HepG2 (cell line): ENCODE results near the gene HINFP. TPM values are rescaled to one million over a fixed set of nuclear protein-coding genes. Genes with fewer than 3 reads are reported as not detected.

Experiments used
- ATAC-seq: fragments of 200-7000 bp; cut with Tn5 transposase; 3 replicates; pipeline ENCODE4 v1.9.1; 2020; ENCODE audit warnings: mild to moderate bottlenecking, moderate library complexity
- BruUV-seq: library from RNA; stranded (reverse); fragments of 400-500 nt; replicated peaks from 2 replicates; lab custom pipeline; 2021; lab: Mats Ljungman, UMichigan
- CTCF ChIA-PET: fragments of 300-600 bp; formaldehyde crosslinking; extraction: SDS; loops from one replicate; lab custom pipeline; 2021; ENCODE audit warnings: low total read pairs, inconsistent platforms, low intra/inter-chr PET ratio; lab: Yijun Ruan, JAX
- POLR2A ChIA-PET: fragments of 350-600 bp; sonication (Branson Sonifier 250); formaldehyde crosslinking; loops from one replicate; lab custom pipeline; 2020; ENCODE audit warnings: antibody characterized with exemption, inconsistent platforms; lab: Yijun Ruan, JAX
- DNase-seq: peaks from one replicate; pipeline ENCODE4 v3.0.0-alpha.2; 2015; ENCODE audit warnings: low spot score
- FAIRE-seq: peaks from 3 replicates; lab custom pipeline; 2011; peaks lifted over from hg19 to GRCh38; lab: Jason Lieb, UNC
- H2AFZ ChIP-seq: one replicate; pipeline ENCODE4 v1.6.1; 2011; ENCODE audit warnings: low read length, inconsistent platforms
- H3K27ac ChIP-seq: fragments of 300-600 bp; 3 replicates; pipeline ENCODE4 v1.8.0; 2011; ENCODE audit warnings: mixed run types, mild to moderate bottlenecking, mixed read lengths, low read length, inconsistent platforms; ENCODE audit not compliant: insufficient read depth; ENCODE audit errors: extremely low read length
- H3K27me3 ChIP-seq, 2 experiments: fragments of 200-600 bp in 1 of 2; 2 replicates in 1 of 2; 3 replicates in 1 of 2; pipeline versions ENCODE4 v1.6.0 to v1.8.0; 2011; ENCODE audit warnings: low read length in 2 of 2, mild to moderate bottlenecking in 2 of 2, moderate library complexity in 2 of 2, inconsistent platforms in 1 of 2; ENCODE audit not compliant: insufficient read depth in 2 of 2, control insufficient read depth in 1 of 2
- H3K36me3 ChIP-seq, 2 experiments: fragments of 200-600 bp in 1 of 2; replicated peaks in 1 of 2; 2 replicates in 1 of 2; 3 replicates in 1 of 2; pipeline versions ENCODE4 v1.5.1 to v1.8.0; 2011; ENCODE audit warnings: low read length in 2 of 2, inconsistent platforms in 1 of 2; ENCODE audit not compliant: insufficient read depth in 2 of 2, control insufficient read depth in 1 of 2
- H3K4me1 ChIP-seq: 2 replicates; pipeline ENCODE4 v1.5.1; 2012; ENCODE audit warnings: low read length, inconsistent platforms; ENCODE audit not compliant: insufficient read depth
- H3K4me2 ChIP-seq: 2 replicates; pipeline ENCODE4 v1.6.0; 2011; ENCODE audit warnings: low read depth, low read length, inconsistent platforms
- H3K4me3 ChIP-seq, 3 experiments: fragments of 200-600 bp in 1 of 3; sonication (generic), shearing (Covaris generic) in 1 of 3; replicated peaks in 1 of 3; 2 replicates each; pipeline ENCODE4 v1.5.1; 2011 to 2016; ENCODE audit warnings: low read length in 3 of 3, inconsistent platforms in 2 of 3, low read depth in 2 of 3, mild to moderate bottlenecking in 2 of 3, control low read depth in 1 of 3, mixed read lengths in 1 of 3; ENCODE audit not compliant: insufficient read depth in 1 of 3
- H3K79me2 ChIP-seq: one replicate; pipeline ENCODE4 v1.6.1; 2011; ENCODE audit warnings: low read length, inconsistent platforms; ENCODE audit not compliant: insufficient read depth
- H3K9ac ChIP-seq: 2 replicates; pipeline ENCODE4 v1.6.0; 2011; ENCODE audit warnings: mild to moderate bottlenecking, low read depth, low read length, inconsistent platforms; ENCODE audit not compliant: insufficient read depth
- H3K9me3 ChIP-seq: 2 replicates; pipeline ENCODE4 v1.5.1; 2012; ENCODE audit warnings: mild to moderate bottlenecking, low read length
- H4K20me1 ChIP-seq: 2 replicates; pipeline ENCODE4 v1.6.0; 2011; ENCODE audit warnings: inconsistent platforms, mild to moderate bottlenecking, low read length, moderate library complexity; ENCODE audit not compliant: insufficient read depth
- ARID2 ChIP-seq: sonication (generic); formaldehyde crosslinking; IDR thresholded peaks from 2 replicates; pipeline ENCODE4 v1.8.1; 2022; ENCODE audit warnings: mild to moderate bottlenecking, missing genetic modification reagents, borderline replicate concordance
- CBX5 ChIP-seq: sonication (generic); formaldehyde crosslinking; IDR thresholded peaks from 2 replicates; pipeline ENCODE4 v1.4.0; 2020; ENCODE audit warnings: missing genetic modification reagents, borderline replicate concordance
- HMG20A ChIP-seq: IDR thresholded peaks from 2 replicates; pipeline ENCODE4 v1.6.1; 2016; ENCODE audit warnings: borderline replicate concordance
- MAFK ChIP-seq, 2 experiments: IDR thresholded peaks in 1 of 2; conservative IDR thresholded peaks in 1 of 2; 2 replicates each; pipeline ENCODE4 v1.6.1; 2011; ENCODE audit warnings: improper control_type of control experiment in 2 of 2, low read length in 2 of 2
- MED13 ChIP-seq: sonication (generic); formaldehyde crosslinking; IDR thresholded peaks from 2 replicates; pipeline ENCODE4 v1.5.0; 2020; ENCODE audit warnings: missing genetic modification reagents
- RBFOX2 ChIP-seq: fragments of 200-400 bp; formaldehyde crosslinking; IDR thresholded peaks from 2 replicates; pipeline ENCODE4 v1.6.1; 2017; ENCODE audit warnings: low read depth, mild to moderate bottlenecking, low read length
- STAG1 ChIP-seq: sonication (generic); formaldehyde crosslinking; IDR thresholded peaks from 2 replicates; pipeline ENCODE4 v1.4.0; 2020; ENCODE audit warnings: missing genetic modification reagents
- YY1 ChIP-seq: IDR thresholded peaks from 2 replicates; pipeline ENCODE4 v1.6.1; 2011; ENCODE audit warnings: low read length, low read depth, moderate library complexity, mild to moderate bottlenecking; ENCODE audit not compliant: insufficient read depth, insufficient replicate concordance
- ZNF207 ChIP-seq: fragments of 450-650 bp; IDR thresholded peaks from 2 replicates; pipeline ENCODE4 v1.6.1; 2016; ENCODE audit warnings: antibody characterized with exemption, borderline replicate concordance
- ZNF367 ChIP-seq: sonication (generic); formaldehyde crosslinking; IDR thresholded peaks from 2 replicates; pipeline ENCODE4 v1.4.0; 2020; ENCODE audit warnings: missing genetic modification reagents, borderline replicate concordance
- ZNF629 ChIP-seq: sonication (generic); formaldehyde crosslinking; conservative IDR thresholded peaks from 2 replicates; pipeline ENCODE4 v1.5.0; 2020; ENCODE audit warnings: missing genetic modification reagents
- ZNF768 ChIP-seq: sonication (generic); formaldehyde crosslinking; IDR thresholded peaks from 2 replicates; pipeline ENCODE4 v1.4.0; 2020; ENCODE audit warnings: missing genetic modification reagents
- WGBS: methylation state at CpG from one replicate; pipeline ENCODE4 v1.1.6; 2017; ENCODE audit warnings: low lambda C conversion rate; 5-methylcytosine and 5-hydroxymethylcytosine counted together
- in situ Hi-C: cut with HindIII; loops from 2 replicates; pipeline ENCODE4 v1.10.0; 2017; ENCODE audit warnings: low pct_unique_long_range_greater_than_20kb; ENCODE audit not compliant: extremely low pct_ligation_motif_present
- intact Hi-C: fragments of 100-400 bp; cut with micrococcal nuclease; formaldehyde crosslinking; loops from one replicate; pipeline ENCODE4 v1.10.0; 2022; ENCODE audit not compliant: unreplicated experiment
- polyA plus RNA-seq, 8 experiments: library from polyadenylated mRNA; depleted of rRNA in 3 of 8; stranded (reverse) in 7 of 8; unstranded in 1 of 8; fragments of >200 nt; fragmentation: Illumina TruSeq in 4 of 8; extraction: Trizol in 4 of 8; gene quantifications; 2 replicates each; pipeline versions ENCODE4 v1.2.1 to v1.2.3, GENCODE V29; 2011 to 2016; ENCODE audit warnings: low read depth in 4 of 8, missing spikeins in 1 of 8, mixed read lengths in 1 of 8; ENCODE audit not compliant: insufficient read depth in 1 of 8
- total RNA-seq, 5 experiments: library from RNA; depleted of rRNA; stranded (reverse); fragments of >200 nt; fragmentation: Illumina TruSeq; extraction: Trizol; gene quantifications; 2 replicates each; pipeline ENCODE4 v1.2.3, GENCODE V29; 2016; ENCODE audit warnings: low read depth in 1 of 5
- TF ChIP-seq, protein P1 (sequence below): IDR thresholded peaks from 2 replicates; pipeline ENCODE4 v1.6.1; 2018; ENCODE audit warnings: missing genetic modification reagents

The HINFP gene
- total and polyA plus RNA-seq, 2 of the 13 experiments (the other 11 are each of a cell fraction or from before 2014, with no cell fraction given) = 15.1 to 21.4 TPM

DNA sequence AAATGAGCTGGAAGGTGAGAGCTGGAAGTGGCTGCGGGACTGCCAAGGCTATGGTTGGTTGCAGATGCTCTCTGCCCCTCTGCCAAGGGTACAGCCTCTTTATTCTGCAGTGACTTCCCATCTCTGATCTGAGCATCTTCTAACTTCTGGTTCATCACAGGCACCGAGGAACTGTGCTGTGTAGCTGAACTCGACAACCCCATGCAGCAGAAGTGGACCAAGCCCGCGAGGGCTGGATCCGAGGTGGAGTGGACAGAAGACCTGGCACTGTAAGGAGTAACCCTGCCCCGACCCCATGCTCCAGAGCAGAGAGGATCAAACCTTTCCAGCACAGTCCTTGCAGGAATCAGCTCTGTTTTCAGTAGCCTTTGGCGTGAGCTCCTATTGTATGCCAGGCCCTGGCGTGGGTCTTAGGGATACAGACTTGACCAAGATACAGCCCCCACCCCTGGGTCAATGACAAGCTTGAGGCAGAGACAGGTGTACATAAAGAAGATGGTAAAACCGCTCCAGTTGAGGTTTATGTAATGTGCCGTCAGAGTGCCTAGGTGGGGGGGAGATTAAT lies 9.9 kb upstream of the HINFP start:
- Histone ChIP-seq H3K4me3 (no peak overlapping the region), H3K4me2 (no peak overlapping the region), H3K9me3 (no peaks in the 10 kb centered on the region), H4K20me1 (no peaks in the 10 kb centered on the region), H3K36me3 (peaks cover 14 to 34% of the 10 kb centered on the region in 2 experiments), H3K27me3 (no peaks in the 10 kb centered on the region; a peak in 1 of 5 replicates), H3K79me2 (no peaks in the 10 kb centered on the region), H3K9ac (no peak overlapping the region), H3K27ac (no peak overlapping the region), H2AFZ (no peak overlapping the region), H3K4me1 (peaks cover 22% of the 10 kb centered on the region)
- POLR2A ChIA-PET = interaction anchor here (1.8 kb wide), 1 partner anchor 10 kb away, joined by 6 read pairs; the partner anchor contains the start of gene HINFP
- no TSS peak for BruUV-seq
- FAIRE-seq = no peak
- DNase-seq = no peak
- TF ChIP-seq ARID2 (CRISPR knock-in tag) (no peak), ZNF367 (CRISPR knock-in tag) (no peak), HMG20A (CRISPR knock-in tag) (no peak), ZNF629 (CRISPR knock-in tag) (no peak), ZNF207 (no peak), RBFOX2 (no peak), ZNF768 (CRISPR knock-in tag) (no peak), MED13 (CRISPR knock-in tag) (no peak), CBX5 (CRISPR knock-in tag) (no peak), MAFK (conservative IDR thresholded peaks at IDR 0.05 in 1 of 2, IDR thresholded peaks at IDR 0.05 in 1 of 2; ENCODE audit: low read length in 2 of 2) (no peak), YY1 (no peak), STAG1 (CRISPR knock-in tag) (no peak)
- TF ChIP-seq, protein P1, sequence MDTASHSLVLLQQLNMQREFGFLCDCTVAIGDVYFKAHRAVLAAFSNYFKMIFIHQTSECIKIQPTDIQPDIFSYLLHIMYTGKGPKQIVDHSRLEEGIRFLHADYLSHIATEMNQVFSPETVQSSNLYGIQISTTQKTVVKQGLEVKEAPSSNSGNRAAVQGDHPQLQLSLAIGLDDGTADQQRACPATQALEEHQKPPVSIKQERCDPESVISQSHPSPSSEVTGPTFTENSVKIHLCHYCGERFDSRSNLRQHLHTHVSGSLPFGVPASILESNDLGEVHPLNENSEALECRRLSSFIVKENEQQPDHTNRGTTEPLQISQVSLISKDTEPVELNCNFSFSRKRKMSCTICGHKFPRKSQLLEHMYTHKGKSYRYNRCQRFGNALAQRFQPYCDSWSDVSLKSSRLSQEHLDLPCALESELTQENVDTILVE = no peak
- CTCF ChIA-PET = no interaction called here
- in situ Hi-C loops (no loop called here), intact Hi-C loops (no loop called here)
- no peak for ATAC-seq
- 95% methylated on average over 11 of the region's 11 CpGs for WGBS
